Small intestine (tissue), 7 donors: ENCODE results near the gene FSTL1. TPM values are rescaled to one million over a fixed set of nuclear protein-coding genes. Genes with fewer than 3 reads are reported as not detected.

ENCODE experiments used
- DNase-seq, 2 donors: peaks; one replicate each; pipeline versions ENCODE4 v3.0.0 to v3.0.0-alpha.2; 2013
- FAIRE-seq: peaks from 2 replicates; lab custom pipeline; 2012; peaks lifted over from hg19 to GRCh38; lab: Jason Lieb, UNC
- H3K27ac ChIP-seq, 3 donors: one replicate each; pipeline ENCODE4 v1.5.1; 2013; ENCODE audit warnings: low read length in 2 of 3, mild to moderate bottlenecking in 2 of 3, control low read depth in 1 of 3, inconsistent platforms in 1 of 3, low read depth in 1 of 3, moderate library complexity in 1 of 3
- H3K27me3 ChIP-seq, 3 donors: one replicate each; pipeline ENCODE4 v1.6.1; 2013; ENCODE audit warnings: low read length in 3 of 3, inconsistent platforms in 1 of 3; ENCODE audit not compliant: control insufficient read depth in 3 of 3, insufficient read depth in 3 of 3
- H3K36me3 ChIP-seq, 3 donors: one replicate each; pipeline ENCODE4 v1.6.1; 2013; ENCODE audit warnings: low read length in 3 of 3, inconsistent platforms in 1 of 3, low read depth in 1 of 3, mild to moderate bottlenecking in 1 of 3, moderate library complexity in 1 of 3; ENCODE audit not compliant: control insufficient read depth in 3 of 3, insufficient read depth in 2 of 3
- H3K4me1 ChIP-seq, 3 donors: one replicate each; pipeline ENCODE4 v1.6.1; 2013; ENCODE audit warnings: low read length in 2 of 3, inconsistent platforms in 1 of 3, low read depth in 1 of 3, mild to moderate bottlenecking in 1 of 3, moderate library complexity in 1 of 3; ENCODE audit not compliant: control insufficient read depth in 3 of 3, insufficient read depth in 2 of 3
- H3K4me3 ChIP-seq, 3 donors: one replicate each; pipeline ENCODE4 v1.5.1; 2013; ENCODE audit warnings: low read length in 3 of 3, control low read depth in 1 of 3, inconsistent platforms in 1 of 3, low read depth in 1 of 3, mild to moderate bottlenecking in 1 of 3, moderate library complexity in 1 of 3
- H3K9me3 ChIP-seq, 2 donors: one replicate each; pipeline ENCODE4 v1.6.1; 2013; ENCODE audit warnings: low read depth in 1 of 2, low read length in 1 of 2; ENCODE audit not compliant: control insufficient read depth in 2 of 2, insufficient read depth in 1 of 2
- WGBS, 3 donors: extraction: QIAGEN DNeasy Blood & Tissue Kit; methylation state at CpG; one replicate each; pipeline ENCODE4 v1.1.7; 2013; 5-methylcytosine and 5-hydroxymethylcytosine counted together
- polyA plus RNA-seq, 4 donors: library from polyadenylated mRNA; stranded (reverse) in 3 of 4; unstranded in 1 of 4; fragments of 200-250 nt in 3 of 4; fragments of 120-200 nt in 1 of 4; gene quantifications; one replicate each; pipeline versions ENCODE4 v1.2.1 to v1.2.3, GENCODE V29; 2013
- donor health status: healthy with polysubstance abuse.
- donor health status: control.
- donor health status: control.
- donor health status: Bipolar disorder and iron deficiency.
- donor health status: healthy.

Gene FSTL1
- polyA plus RNA-seq, 4 donors, result 1.3 to 95.5 (median 46.4) TPM

DNA sequence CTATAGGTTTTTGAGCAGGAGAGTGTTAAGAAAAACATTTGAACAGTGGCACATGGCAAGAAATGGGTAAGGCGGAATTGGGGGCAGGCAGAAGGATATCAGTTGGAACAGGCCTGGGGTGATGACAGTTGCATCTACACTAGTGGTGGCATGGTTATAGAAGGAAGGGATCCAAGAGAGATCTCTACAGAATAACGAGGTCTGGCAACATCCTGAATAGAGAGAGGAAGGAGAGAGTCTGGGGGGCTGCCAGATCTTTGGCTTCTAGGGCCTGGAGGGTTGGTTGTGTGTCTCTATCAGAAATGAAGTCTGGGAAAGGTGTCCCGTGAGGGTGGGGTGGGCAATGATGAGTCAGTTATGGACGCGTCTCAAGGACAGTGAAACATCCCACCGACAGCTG is 26.3 kb downstream of the FSTL1 start:
- no peak overlapping the region for H3K4me3 ChIP-seq
- no peaks in the 10 kb centered on the region for H3K9me3 ChIP-seq
- 76 to 81% (median 80%) methylated on average over 6 of the region's 6 CpGs for WGBS, 3 donors
- no peak for DNase-seq
- no peak overlapping the region for H3K27ac ChIP-seq
- no peak for FAIRE-seq
- no peaks in the 10 kb centered on the region for H3K27me3 ChIP-seq
- peaks cover 0 to 5% (median 0%) of the 10 kb centered on the region in 3 donors for H3K4me1 ChIP-seq
- H3K36me3 ChIP-seq, result peaks cover 0 to 5% (median 0%) of the 10 kb centered on the region in 3 donors

DNA sequence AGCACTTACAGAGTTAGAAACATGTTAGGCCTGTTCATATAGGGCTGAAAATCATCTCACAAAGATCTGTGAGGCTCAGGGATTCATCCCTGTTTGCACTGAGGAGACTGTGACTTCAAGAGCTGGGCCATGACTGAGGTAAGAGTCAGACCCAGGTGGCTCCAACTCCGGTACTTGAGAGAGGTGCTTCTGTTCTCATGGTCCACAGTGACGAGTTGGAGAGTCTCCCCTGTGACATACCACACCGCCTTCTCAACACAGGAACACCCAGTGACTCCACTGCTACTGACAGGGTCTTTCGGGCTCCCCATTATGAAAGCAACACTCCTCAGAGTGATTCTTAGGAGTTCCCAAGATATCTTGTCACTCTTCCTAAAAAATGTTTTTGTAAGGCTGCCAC is 27.4 kb downstream of the FSTL1 start:
- Histone ChIP-seq H3K36me3 (peaks cover 0 to 5% (median 0%) of the 10 kb centered on the region in 3 donors), H3K9me3 (no peaks in the 10 kb centered on the region), H3K4me3 (no peak overlapping the region), H3K4me1 (peaks cover 0 to 9% (median 0%) of the 10 kb centered on the region in 3 donors), H3K27ac (peak overlapping the region in 1 of 3 donors; percentile 69), H3K27me3 (no peaks in the 10 kb centered on the region)
- 86 to 90% (median 87%) methylated on average over 4 of the region's 4 CpGs for WGBS, 3 donors
- DNase-seq (no peak), FAIRE-seq (no peak)

- 82 to 88% (median 85%) methylated on average over 2 of the region's 2 CpGs for WGBS, 3 donors
- H3K4me3 ChIP-seq, result no peak overlapping the region
- no peak for FAIRE-seq
- H3K27me3 ChIP-seq, result no peaks in the 10 kb centered on the region
- DNase-seq, result no peak
- no peaks in the 10 kb centered on the region for H3K9me3 ChIP-seq
- peaks cover 0 to 2% (median 0%) of the 10 kb centered on the region in 3 donors for H3K36me3 ChIP-seq
- H3K4me1 ChIP-seq, result peaks cover 0 to 15% (median 2%) of the 10 kb centered on the region in 3 donors
- H3K27ac ChIP-seq, result peak overlapping the region in 1 of 3 donors; percentile 75
Measured at GRCh38 chr3:120421926-120422325, 28.9 kb downstream of the FSTL1 start.

DNA sequence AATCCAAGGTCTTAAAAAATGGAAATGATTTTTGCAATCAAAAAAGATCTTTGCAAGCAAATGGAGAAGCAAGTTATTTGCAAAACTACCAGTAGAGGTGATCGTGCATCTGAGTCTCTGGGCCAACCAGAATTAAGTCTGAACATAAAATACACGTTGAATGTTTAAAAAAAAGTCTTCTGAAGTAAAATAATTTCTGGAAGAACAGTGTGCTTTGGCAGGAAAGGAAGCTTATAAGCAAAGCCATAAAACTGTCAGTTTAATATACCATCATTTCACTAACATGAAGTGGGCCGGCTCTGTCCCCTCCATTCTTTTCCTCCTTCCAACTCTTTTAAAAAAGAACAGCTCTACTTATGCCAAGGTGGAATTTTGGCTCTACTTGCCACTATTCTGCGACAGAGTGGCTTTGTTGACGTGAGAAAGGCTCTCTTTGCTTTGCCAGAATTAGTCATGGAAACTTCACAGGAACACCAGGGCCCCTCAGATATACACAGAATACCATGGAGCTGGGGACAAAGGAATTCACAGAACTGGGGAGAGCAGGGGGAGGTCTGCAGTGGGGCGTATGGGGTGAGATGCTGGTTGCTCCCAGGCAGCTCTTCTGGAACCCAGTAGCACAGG is 29.8 kb downstream of the FSTL1 start:
- Histone ChIP-seq H3K9me3 (no peaks in the 10 kb centered on the region), H3K27ac (peak overlapping the region in 2 of 3 donors; percentile 67 to 75), H3K4me3 (no peak overlapping the region), H3K27me3 (no peaks in the 10 kb centered on the region), H3K36me3 (peaks cover 0 to 2% (median 0%) of the 10 kb centered on the region in 3 donors), H3K4me1 (peaks cover 0 to 18% (median 2%) of the 10 kb centered on the region in 3 donors)
- DNase-seq (peak in 1 of 2 donors; percentile 20), FAIRE-seq (no peak)
- 47 to 69% (median 53%) methylated on average over 6 of the region's 6 CpGs for WGBS, 3 donors

- H3K4me1 ChIP-seq, result peaks cover 0 to 18% (median 2%) of the 10 kb centered on the region in 3 donors
- 62 to 88% (median 75%) methylated on average over 3 of the region's 3 CpGs for WGBS, 3 donors
- H3K27ac ChIP-seq, result peak overlapping the region in 2 of 3 donors; percentile 38 to 75
- FAIRE-seq (no peak), DNase-seq (no peak)
- no peaks in the 10 kb centered on the region for H3K27me3 ChIP-seq
- H3K9me3 ChIP-seq, result no peaks in the 10 kb centered on the region
- no peak overlapping the region for H3K4me3 ChIP-seq
- peaks cover 0 to 5% (median 0%) of the 10 kb centered on the region in 3 donors for H3K36me3 ChIP-seq
Measured at GRCh38 chr3:120420360-120420759, 30.4 kb downstream of the FSTL1 start.

GRCh38 chr3:120419797-120420196 is 31.0 kb downstream of the FSTL1 start:
- no peak for FAIRE-seq
- Histone ChIP-seq H3K4me3 (no peak overlapping the region), H3K36me3 (peaks cover 0 to 5% (median 0%) of the 10 kb centered on the region in 3 donors), H3K27ac (peak overlapping the region in 1 of 3 donors; percentile 38), H3K27me3 (no peaks in the 10 kb centered on the region), H3K9me3 (no peaks in the 10 kb centered on the region), H3K4me1 (peaks cover 0 to 18% (median 2%) of the 10 kb centered on the region in 3 donors)
- 74 to 81% (median 81%) methylated on average over 3 of the region's 3 CpGs for WGBS, 3 donors
- DNase-seq, result no peak

DNA sequence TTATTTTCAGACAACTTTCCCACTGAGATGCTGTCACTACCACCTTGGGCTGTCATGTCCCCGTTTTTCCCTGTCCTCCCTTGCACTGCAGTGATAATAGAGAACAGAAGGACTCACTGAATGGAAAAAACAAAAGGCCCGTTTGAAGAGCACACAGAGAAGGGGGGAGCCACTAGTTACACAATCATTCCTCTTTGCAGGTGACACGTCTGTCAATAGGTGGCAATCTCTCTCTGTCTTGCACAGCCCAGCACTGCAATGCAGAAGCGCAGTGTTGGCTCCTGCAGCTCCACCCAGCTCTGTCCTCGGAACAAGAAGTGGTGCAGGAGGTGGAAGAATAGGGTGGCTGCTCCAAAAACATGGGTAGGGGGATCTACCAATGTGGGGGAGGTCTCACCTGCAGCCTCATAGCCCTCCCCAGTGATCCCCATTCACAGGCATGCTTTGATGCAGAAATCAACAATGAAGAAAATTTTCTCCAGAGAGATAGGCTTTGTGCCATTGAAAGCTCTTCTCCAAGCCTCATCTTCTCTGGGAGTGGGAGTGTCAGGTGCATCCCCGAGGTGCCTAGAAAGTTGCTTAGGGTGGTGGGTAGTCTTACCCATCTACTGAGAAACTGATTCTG is 31.8 kb downstream of the FSTL1 start:
- no peak for FAIRE-seq
- DNase-seq, result peak; percentile 72 to 77
- Histone ChIP-seq H3K27me3 (no peaks in the 10 kb centered on the region), H3K9me3 (no peaks in the 10 kb centered on the region), H3K27ac (no peak overlapping the region), H3K36me3 (peaks cover 0 to 5% (median 0%) of the 10 kb centered on the region in 3 donors), H3K4me3 (no peak overlapping the region), H3K4me1 (peaks cover 0 to 18% (median 2%) of the 10 kb centered on the region in 3 donors)
- WGBS, 3 donors, result 4 to 24% (median 4%) methylated on average over 6 of the region's 6 CpGs

- no peak overlapping the region for H3K27ac ChIP-seq
- H3K4me1 ChIP-seq, result peaks cover 0 to 18% (median 2%) of the 10 kb centered on the region in 3 donors
- no peaks in the 10 kb centered on the region for H3K9me3 ChIP-seq
- WGBS, 3 donors, result 54 to 65% (median 57%) methylated on average over 7 of the region's 7 CpGs
- no peak for FAIRE-seq
- no peak for DNase-seq
- H3K27me3 ChIP-seq, result no peaks in the 10 kb centered on the region
- no peak overlapping the region for H3K4me3 ChIP-seq
- H3K36me3 ChIP-seq, result peaks cover 0 to 4% (median 0%) of the 10 kb centered on the region in 3 donors
Measured at GRCh38 chr3:120418446-120418845, 32.3 kb downstream of the FSTL1 start.
